ENCODE measurements around the gene CBR1. TPM values are rescaled to one million over a fixed set of nuclear protein-coding genes. Genes with fewer than 3 reads are reported as not detected.

The CBR1 gene
- total RNA-seq, 1 experiment from 2014 or later, result 297 TPM

DNA sequence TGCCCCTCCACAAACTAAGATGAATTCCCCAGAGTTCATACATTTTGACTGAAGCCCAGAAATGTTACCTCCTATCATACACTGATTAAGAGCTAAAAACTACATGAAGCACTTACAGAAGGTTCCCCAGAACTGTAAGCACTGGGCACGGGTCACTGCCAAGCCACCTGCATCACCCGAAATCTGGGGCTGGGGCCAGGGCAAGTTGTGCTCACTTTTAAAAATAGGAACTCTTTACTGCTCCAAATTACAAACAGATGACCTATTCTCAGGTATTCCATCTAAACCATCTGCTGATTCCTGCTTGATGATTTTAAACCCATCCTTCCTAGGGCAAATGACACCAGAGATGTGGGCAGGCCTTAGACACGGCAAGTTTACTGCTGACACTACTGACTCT is 14.3 kb upstream of the CBR1 start:
- ChIA-PET CTCF (no interaction called here), POLR2A (ENCODE audit: unreplicated experiment) (interaction anchor here (0.5 kb wide), 1 partner anchor 14 kb away, joined by 3 read pairs; no protein-coding TSS in a partner anchor)
- H3K9ac ChIP-seq (ENCODE audit: low read length), result no peak overlapping the region
- TF ChIP-seq CTCF (conservative IDR thresholded peaks at IDR 0.05; ENCODE audit: low read depth, low read length) (no peak), EZH2 (IDR thresholded peaks at IDR 0.05; ENCODE audit: low read length, unreplicated experiment) (no peak), EZH2phosphoT487 (IDR thresholded peaks at IDR 0.05; ENCODE audit: borderline replicate concordance, low read length) (no peak)
- ATAC-seq (no peak), DNase-seq (no peak)
- no TSS peak for BruUV-seq (replicated peaks)
- H3K27ac ChIP-seq (ENCODE audit: low read length), result no peak overlapping the region
- intact Hi-C loops (cut with micrococcal nuclease), result no loop called here
- peaks cover 16% of the 10 kb centered on the region for H3K4me1 ChIP-seq (ENCODE audit: insufficient read depth, low read length)
- no peaks in the 10 kb centered on the region for H3K9me3 ChIP-seq (ENCODE audit: low read length)
- no peak overlapping the region for H2AFZ ChIP-seq (ENCODE audit: low read length)
- H3K4me2 ChIP-seq (ENCODE audit: low read length), result no peak overlapping the region
- no peaks in the 10 kb centered on the region for H3F3A ChIP-seq (ENCODE audit: low read length, unreplicated experiment)
- peaks cover 51% of the 10 kb centered on the region for H3K36me3 ChIP-seq (ENCODE audit: low read depth, low read length)
- H3K79me2 ChIP-seq (ENCODE audit: low read length), result peaks cover 37% of the 10 kb centered on the region
- no peaks in the 10 kb centered on the region for H3K9me2 ChIP-seq (replicated peaks; ENCODE audit: low read length)
- no peak overlapping the region for H3K4me3 ChIP-seq (ENCODE audit: low read length)
- H3K27me3 ChIP-seq (ENCODE audit: low read length), result no peaks in the 10 kb centered on the region
- H4K20me1 ChIP-seq (ENCODE audit: low read length), result no peaks in the 10 kb centered on the region

DNA sequence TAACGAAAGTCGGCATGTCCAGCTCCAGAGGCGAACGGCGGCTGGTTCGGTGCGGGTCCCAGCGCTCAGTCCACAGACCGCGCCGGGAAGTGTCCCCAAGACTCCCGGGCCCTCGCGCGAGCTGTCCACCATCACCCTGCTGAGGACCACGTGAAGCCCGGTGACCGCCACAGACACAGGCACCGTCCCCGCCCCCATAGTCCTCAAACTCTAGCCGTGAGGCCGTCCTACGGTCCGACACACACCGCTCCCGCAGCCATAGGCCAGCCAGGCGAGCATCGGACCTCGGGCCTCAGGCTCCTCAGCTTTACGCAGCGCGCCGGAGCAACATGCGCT is 10.0 kb upstream of the CBR1 start:
- Histone ChIP-seq H3K9me2 (replicated peaks; ENCODE audit: low read length) (no peaks in the 10 kb centered on the region), H3K4me2 (ENCODE audit: low read length) (peak overlapping the region; percentile 80), H3K27me3 (ENCODE audit: low read length) (no peaks in the 10 kb centered on the region), H4K20me1 (ENCODE audit: low read length) (no peaks in the 10 kb centered on the region), H3K27ac (ENCODE audit: low read length) (peak overlapping the region; percentile 84), H3K4me3 (ENCODE audit: low read length) (peak overlapping the region; percentile 87), H3K4me1 (ENCODE audit: insufficient read depth, low read length) (peaks cover 21% of the 10 kb centered on the region), H3K9ac (ENCODE audit: low read length) (peak overlapping the region; percentile 83), H3F3A (ENCODE audit: low read length, unreplicated experiment) (no peaks in the 10 kb centered on the region), H3K36me3 (ENCODE audit: low read depth, low read length) (peaks cover 31% of the 10 kb centered on the region), H3K79me2 (ENCODE audit: low read length) (peaks cover 37% of the 10 kb centered on the region), H2AFZ (ENCODE audit: low read length) (peak overlapping the region; percentile 82), H3K9me3 (ENCODE audit: low read length) (no peaks in the 10 kb centered on the region)
- intact Hi-C loops (cut with micrococcal nuclease), result loop anchor here (1.0 to 10.0 kb wide), 2 partner anchors 53 to 145 kb away; no protein-coding TSS in a partner anchor
- no TSS peak for BruUV-seq (replicated peaks)
- DNase-seq (no peak), ATAC-seq (peak; percentile 60)
- ChIA-PET POLR2A (ENCODE audit: unreplicated experiment) (interaction anchor here (0.6 to 1.2 kb wide), 7 partner anchors 10 to 277 kb away, joined by 3 to 11 read pairs (median 3); partner anchors contain the start of genes CBR1 and MORC3), CTCF (no interaction called here)
- TF ChIP-seq EZH2phosphoT487 (IDR thresholded peaks at IDR 0.05; ENCODE audit: borderline replicate concordance, low read length) (no peak), CTCF (conservative IDR thresholded peaks at IDR 0.05; ENCODE audit: low read depth, low read length) (no peak), EZH2 (IDR thresholded peaks at IDR 0.05; ENCODE audit: low read length, unreplicated experiment) (no peak)

GRCh38 chr21:36060159-36060921 is 9.5 kb upstream of the CBR1 start, which contains the start of gene SETD4:
Gene SETD4 (minus strand): TSS chr21:36060526. CDS start chr21:36058888, 1,638 bp downstream.
- peaks cover 28% of the 10 kb centered on the region for H3K36me3 ChIP-seq (ENCODE audit: low read depth, low read length)
- peaks cover 21% of the 10 kb centered on the region for H3K4me1 ChIP-seq (ENCODE audit: insufficient read depth, low read length)
- ChIA-PET POLR2A (ENCODE audit: unreplicated experiment) (interaction anchor here (0.5 to 1.2 kb wide), 10 partner anchors 9 to 1436 kb away, joined by 3 to 11 read pairs (median 4); partner anchors contain the start of genes CBR1 and MORC3), CTCF (no interaction called here)
- peak within 1 kb of the TSS; percentile 82 for H2AFZ ChIP-seq (ENCODE audit: low read length)
- peak within 1 kb of the TSS; percentile 84 for H3K27ac ChIP-seq (ENCODE audit: low read length)
- peak within 1 kb of the TSS; percentile 80 for H3K4me2 ChIP-seq (ENCODE audit: low read length)
- H3K9me2 ChIP-seq (replicated peaks; ENCODE audit: low read length), result no peaks in the 10 kb centered on the region
- H3K4me3 ChIP-seq (ENCODE audit: low read length), result peak within 1 kb of the TSS; percentile 87
- H3F3A ChIP-seq (ENCODE audit: low read length, unreplicated experiment), result no peaks in the 10 kb centered on the region
- intact Hi-C loops (cut with micrococcal nuclease), result loop anchor here (1.0 to 10.0 kb wide), 2 partner anchors 52 to 144 kb away; no protein-coding TSS in a partner anchor
- peak; percentile 89 for ATAC-seq
- TSS peak; percentile 96 for BruUV-seq (replicated peaks)
- peaks cover 37% of the 10 kb centered on the region for H3K79me2 ChIP-seq (ENCODE audit: low read length)
- no peaks in the 10 kb centered on the region for H3K9me3 ChIP-seq (ENCODE audit: low read length)
- H3K27me3 ChIP-seq (ENCODE audit: low read length), result no peaks in the 10 kb centered on the region
- no peak for TF ChIP-seq EZH2phosphoT487 (IDR thresholded peaks at IDR 0.05; ENCODE audit: borderline replicate concordance, low read length)
- no peak for TF ChIP-seq EZH2 (IDR thresholded peaks at IDR 0.05; ENCODE audit: low read length, unreplicated experiment)
- no peak for TF ChIP-seq CTCF (conservative IDR thresholded peaks at IDR 0.05; ENCODE audit: low read depth, low read length)
- H4K20me1 ChIP-seq (ENCODE audit: low read length), result no peaks in the 10 kb centered on the region
- DNase-seq, result peak; percentile 89
- H3K9ac ChIP-seq (ENCODE audit: low read length), result peak within 1 kb of the TSS; percentile 83

Data from PC-3 (cell line).